Measurements from ENCODE around the gene MOCS1.

The MOCS1 gene

DNA sequence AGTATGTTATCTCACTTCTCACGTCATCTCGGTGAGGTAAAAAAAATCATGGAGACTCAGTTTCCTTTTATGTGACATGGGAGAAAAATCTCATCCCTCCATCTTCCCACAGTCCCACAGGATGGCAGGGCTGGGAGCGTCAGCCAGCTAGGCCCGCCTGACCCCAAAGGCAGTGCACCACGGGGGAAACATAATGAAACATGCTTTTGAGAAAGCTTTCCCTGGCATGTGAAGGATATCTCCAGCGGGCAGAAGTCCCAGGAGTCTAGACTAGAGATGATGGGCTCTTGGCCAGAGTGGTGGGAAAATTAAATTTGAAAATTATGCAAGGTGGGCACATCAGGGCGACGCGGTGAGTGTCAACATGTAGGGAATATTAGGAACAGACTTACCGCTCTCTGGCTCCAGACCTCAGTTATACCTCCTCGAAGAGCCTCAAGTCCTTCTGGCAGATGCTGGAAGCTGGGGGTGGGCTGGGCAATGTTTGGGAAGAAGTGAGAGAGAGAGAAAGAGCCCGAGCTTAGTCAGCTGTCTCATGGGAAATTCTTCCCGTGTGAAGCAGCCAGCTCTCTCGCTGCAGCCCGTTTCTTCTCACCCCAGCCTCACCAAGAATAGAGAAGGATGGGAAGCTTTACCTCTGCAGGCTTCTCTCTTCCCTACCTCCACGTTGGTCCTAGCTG lies 52.3 kb downstream of the MOCS1 start:
- DNase-seq (ENCODE audit: insufficient read length, low spot score), result no peak
- no peak for FAIRE-seq

DNA sequence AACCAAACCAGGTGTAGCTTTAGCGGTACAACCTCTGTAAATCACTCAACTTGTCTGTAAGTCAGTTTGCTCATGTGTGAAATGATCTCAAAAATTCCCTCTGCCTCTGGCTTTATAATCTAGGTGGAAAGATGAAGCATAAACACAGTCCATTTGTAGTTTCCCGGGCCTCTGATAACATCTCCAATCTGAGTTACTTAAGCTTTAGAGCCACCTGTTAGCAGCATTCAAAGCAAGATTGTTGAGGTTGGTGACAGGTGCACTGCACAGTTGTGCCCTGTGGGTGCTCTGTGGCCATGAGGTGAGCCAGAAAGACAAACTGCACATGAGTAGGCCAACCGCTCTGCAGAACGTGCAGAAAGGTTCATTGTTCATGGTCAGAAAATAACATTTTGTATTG lies 53.7 kb downstream of the MOCS1 start:
- no peak for DNase-seq (ENCODE audit: insufficient read length, low spot score)

DNA sequence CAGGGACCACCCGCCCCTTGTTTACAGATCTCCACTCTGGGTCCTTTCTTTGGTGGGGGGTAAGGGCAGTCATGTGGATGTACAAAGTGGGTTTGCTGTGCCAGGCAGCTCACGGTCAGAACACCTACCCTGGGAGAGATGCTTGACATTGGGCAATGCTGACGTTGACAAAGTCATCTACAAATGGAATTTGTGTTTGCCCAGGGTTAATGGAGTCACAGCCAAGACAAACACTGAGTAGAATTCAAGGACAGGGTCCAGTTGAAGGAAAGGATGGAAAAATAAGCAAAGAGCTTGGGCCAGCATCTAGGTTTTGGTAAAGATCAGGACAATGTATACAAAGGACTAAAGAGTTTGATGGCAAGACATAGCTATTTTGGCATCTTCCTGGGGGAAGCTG lies 54.7 kb downstream of the MOCS1 start:
- no peak for FAIRE-seq
- no peak for DNase-seq (ENCODE audit: insufficient read length, low spot score)

More for the DNA sequence above, 53.7 kb downstream of the MOCS1 start:
- FAIRE-seq, result no peak

DNA sequence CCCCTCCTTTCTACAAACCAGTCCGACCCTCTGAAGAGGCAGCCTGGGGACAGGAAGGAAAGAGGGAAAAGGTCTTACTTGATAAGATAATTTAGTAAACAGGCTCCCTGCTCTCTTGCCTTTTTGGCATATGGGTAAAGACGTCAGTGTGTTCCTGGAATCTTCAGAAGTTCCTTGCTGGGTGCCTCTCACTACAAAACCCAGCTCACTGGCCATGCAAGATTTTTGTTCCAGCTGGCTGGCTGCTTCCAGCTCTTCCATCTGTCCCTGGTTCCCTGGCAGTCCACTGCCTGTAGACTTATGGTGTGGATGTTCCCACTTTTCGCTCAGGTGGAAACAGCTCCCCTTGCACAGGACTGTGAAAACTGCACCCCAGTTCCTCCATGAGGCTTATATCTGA lies 57.4 kb downstream of the MOCS1 start:
- no peak for DNase-seq (ENCODE audit: insufficient read length, low spot score)
- no peak for FAIRE-seq

DNA sequence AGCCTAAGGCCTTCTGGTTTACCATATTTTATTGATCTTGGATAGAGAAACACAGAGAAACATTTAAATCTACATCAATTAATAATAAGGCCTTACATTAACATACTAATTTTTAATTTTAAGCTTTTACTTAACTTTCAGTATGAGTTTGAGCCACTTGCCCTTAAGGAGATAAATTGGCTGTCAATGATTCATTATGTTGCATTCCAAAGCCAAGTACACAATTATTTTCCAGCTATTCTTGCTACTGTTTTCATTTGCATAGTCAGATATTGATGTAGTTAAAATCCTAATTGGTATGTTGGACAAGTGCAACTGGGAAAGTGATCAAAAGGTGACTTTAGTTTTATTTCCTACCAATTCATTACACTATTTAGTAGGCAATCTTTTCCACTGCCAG lies 58.2 kb downstream of the MOCS1 start:
- no peak for DNase-seq (ENCODE audit: insufficient read length, low spot score)
- no peak for FAIRE-seq

DNA sequence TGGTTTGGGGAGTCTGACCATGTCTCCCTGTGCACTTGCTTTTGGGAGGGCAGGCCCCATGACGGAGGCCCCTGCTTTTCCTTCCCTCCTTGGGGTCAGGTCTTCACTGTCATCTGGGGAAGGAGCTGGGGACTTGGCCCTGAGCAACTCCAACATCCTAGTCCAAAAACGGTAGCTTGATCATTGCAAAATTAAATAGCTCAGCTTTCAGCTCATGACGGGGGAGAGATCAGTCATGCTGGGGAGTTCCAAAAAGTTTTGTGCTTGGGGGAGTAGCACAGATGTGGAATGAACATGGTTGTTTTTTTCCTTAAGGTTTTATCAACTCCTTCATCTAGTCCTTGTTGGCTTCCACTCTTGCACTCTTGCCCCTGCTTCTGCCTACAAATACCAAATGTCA lies 60.8 kb downstream of the MOCS1 start:
- FAIRE-seq (no peak), DNase-seq (ENCODE audit: insufficient read length, low spot score) (no peak)

DNA sequence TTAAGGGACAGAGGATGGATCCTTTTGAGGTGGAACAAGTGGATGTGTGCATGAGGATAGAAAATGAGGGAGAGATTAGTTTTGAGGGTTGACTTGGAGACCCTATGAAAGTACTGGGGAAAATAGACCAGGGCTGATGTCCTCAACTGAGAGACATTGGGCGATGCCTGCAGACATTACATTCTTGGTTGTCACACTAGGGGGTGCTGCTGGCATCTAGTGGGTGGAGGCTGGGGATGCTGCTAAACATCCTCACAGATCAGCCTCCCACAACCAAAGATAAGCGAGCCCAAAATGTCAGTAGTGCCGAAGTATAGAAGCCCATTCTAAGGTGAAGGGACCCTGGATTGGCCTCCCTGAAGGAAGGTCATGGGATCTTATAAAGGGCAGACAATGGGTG lies 63.3 kb downstream of the MOCS1 start:
- DNase-seq (ENCODE audit: insufficient read length, low spot score), result no peak
- FAIRE-seq, result no peak

DNA sequence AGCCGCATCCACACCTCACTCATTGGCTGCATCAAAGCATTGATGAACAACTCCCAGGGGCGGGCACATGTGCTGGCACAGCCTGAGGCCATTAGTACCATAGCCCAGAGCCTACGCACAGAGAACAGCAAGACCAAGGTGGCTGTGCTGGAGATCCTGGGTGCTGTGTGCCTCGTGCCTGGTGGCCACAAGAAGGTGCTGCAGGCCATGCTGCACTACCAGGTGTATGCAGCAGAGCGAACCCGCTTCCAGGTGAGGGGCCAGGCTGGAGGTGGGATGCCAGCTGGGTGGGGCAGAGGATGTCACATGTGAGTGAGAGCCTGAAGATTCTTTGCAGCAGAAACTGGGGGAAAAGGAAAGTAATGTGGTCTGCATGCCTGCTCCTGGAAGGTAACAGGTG lies 66.7 kb downstream of the MOCS1 start:
- FAIRE-seq (no peak), DNase-seq (ENCODE audit: insufficient read length, low spot score) (no peak)

DNA sequence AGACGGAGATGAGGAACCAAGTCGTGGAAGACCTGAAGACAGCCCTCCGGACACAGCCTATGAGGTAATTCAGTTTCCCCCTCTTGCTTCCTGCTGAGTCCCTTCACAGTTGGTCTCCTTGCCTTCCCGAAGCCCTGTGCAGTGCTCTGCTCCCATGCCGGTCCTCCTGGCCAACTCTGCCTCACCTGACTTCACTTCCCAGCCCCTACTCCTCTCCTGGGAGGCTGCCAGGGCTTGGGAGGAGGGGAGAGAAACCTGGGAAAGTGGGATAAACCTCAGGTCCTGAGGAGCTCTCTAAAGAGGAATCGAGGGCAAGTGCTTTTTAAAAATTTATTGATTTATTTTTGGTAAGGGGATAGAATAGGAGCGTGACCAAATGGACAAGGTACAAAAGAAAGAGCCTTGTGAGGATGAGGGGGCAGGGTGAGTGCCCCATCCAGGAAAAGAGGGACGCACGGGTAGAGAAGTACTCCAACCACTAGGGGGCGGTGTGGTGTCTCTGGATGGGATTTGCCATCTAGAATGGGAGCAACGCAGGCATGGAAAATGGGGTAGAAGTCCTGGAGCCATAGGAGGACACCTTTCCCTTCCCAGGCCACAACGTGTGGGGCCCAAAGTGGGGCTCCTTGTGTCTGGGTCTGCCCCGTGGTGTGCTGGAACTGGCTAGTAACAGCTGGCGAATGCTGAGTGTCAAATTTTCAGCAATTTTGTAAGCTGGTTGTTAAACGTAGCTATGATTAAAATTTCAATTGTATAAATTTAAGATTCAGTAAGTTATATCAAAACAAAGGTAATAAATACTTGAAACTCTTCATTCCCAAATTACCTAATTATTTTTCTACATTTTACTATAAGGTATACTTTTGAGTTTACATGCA lies 69.0 kb downstream of the MOCS1 start:
- DNase-seq (ENCODE audit: insufficient read length, low spot score), result peak; percentile 48

DNA sequence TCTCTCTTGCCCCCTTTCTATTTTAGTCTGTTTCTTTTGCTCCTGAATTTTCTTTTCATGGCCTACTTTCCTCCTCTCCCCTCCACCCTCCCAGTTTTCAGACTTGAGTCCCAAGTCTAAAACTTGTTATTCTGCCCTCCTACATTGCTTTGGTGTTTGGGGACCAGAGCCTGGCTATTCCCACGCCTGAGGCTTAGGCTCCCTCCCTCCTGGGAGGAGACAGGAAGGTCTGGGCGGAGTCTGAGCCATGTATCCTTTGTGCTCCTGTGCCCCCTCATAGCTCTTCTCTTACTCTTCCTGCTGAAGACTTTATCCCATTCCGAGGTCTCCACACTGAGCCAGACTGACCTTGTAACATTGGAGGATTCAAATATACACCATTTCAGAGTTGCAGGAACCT lies 72.6 kb downstream of the MOCS1 start:
- no peak for FAIRE-seq
- no peak for DNase-seq (ENCODE audit: insufficient read length, low spot score)

More for the DNA sequence above, 69.0 kb downstream of the MOCS1 start:
- peak; percentile 69 for FAIRE-seq

DNA sequence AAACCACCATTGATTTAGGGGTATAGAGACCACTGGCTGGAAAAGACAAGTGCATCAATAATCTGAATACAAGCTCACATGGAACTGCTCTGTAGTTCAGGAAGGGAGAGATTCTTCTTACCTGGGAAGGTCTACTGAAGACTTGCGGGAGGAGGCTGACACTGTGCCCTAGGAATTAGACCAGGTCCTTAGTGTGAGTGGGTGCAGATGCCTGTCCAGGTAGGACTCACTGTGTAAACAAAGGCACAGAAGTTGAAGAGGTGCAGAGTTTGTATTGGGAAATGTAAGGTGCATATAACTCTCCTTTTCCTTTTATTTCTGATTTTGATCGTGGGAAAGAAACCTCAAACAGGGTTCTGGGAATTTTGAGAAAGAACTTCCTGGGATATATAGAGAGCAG lies 75.2 kb downstream of the MOCS1 start:
- no peak for FAIRE-seq

DNA sequence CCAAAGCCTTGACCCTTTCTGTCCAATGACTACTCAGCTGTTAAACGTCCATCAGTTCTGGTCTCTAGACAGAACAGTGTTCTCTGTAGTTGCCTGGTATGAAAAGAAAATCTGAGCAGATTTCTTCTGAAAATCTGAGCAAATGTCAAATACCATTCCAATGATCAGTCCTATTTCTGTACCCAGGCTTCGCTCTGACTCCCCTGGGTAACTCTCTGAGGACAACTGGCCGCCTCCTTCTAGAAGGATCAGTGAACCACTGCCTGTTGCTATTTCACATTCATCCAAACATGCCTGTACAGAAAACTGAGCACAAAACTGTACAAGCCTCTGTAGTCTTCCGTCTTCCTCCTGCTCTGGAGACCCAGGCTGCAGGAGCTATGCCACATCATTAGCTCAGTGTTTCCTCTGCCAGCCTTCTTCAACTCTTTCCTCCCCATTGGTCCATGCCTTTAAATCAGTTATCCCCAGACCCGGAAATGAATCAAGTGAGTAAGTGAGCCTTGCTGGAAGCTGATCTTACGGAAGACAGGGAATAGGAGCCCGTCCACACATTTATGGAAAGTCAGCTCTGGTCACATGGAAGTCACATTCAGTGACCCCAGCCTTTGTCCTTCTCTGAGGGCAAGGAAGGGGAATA lies 78.8 kb downstream of the MOCS1 start:
- FAIRE-seq (no peak), DNase-seq (ENCODE audit: insufficient read length, low spot score) (no peak)

More for the DNA sequence above, 75.2 kb downstream of the MOCS1 start:
- no peak for DNase-seq (ENCODE audit: insufficient read length, low spot score)

All from GM19239 (cell line).